PC-3 (cell line): ENCODE measurements around the gene KLHL11. TPM values are rescaled to one million over a fixed set of nuclear protein-coding genes. Genes with fewer than 3 reads are reported as not detected.

ENCODE experiments used
- ATAC-seq: fragments of 200-7000 bp; cut with Tn5 transposase; 2 replicates; pipeline ENCODE4 v1.9.1; 2020; ENCODE audit warnings: mild to moderate bottlenecking, moderate library complexity
- BruUV-seq: library from RNA; stranded (reverse); fragments of 400-500 nt; replicated peaks from 2 replicates; lab custom pipeline; 2021; lab: Mats Ljungman, UMichigan
- CTCF ChIA-PET: fragments of 300-600 bp; sonication (Branson Sonifier 250); formaldehyde crosslinking; loops from one replicate; lab custom pipeline; 2022; ENCODE audit warnings: antibody characterized with exemption; lab: Charles Lee
- POLR2A ChIA-PET: fragments of 300-600 bp; sonication (Branson Sonifier 250); formaldehyde crosslinking; loops from one replicate; lab custom pipeline; 2022; ENCODE audit warnings: antibody characterized with exemption; ENCODE audit not compliant: unreplicated experiment; lab: Charles Lee
- DNase-seq: peaks from one replicate; pipeline ENCODE4 v3.0.0-alpha.2; 2015
- H2AFZ ChIP-seq: fragments of 300-600 bp; sonication (generic); 2 replicates; pipeline ENCODE4 v1.6.0; 2016; ENCODE audit warnings: antibody characterized with exemption, low read length
- H3F3A ChIP-seq: fragments of 300-600 bp; sonication (generic); one replicate; pipeline ENCODE4 v1.6.0; 2017; ENCODE audit warnings: antibody characterized with exemption, low read length, control low read depth, mild to moderate bottlenecking; ENCODE audit not compliant: unreplicated experiment
- H3K27ac ChIP-seq: fragments of 300-600 bp; sonication (generic); 2 replicates; pipeline ENCODE4 v1.5.1; 2016; ENCODE audit warnings: mild to moderate bottlenecking, low read length
- H3K27me3 ChIP-seq: fragments of 300-600 bp; sonication (generic); 2 replicates; pipeline ENCODE4 v1.6.1; 2016; ENCODE audit warnings: low read length, mixed read lengths
- H3K36me3 ChIP-seq: fragments of 300-600 bp; sonication (generic); 2 replicates; pipeline ENCODE4 v1.6.1; 2016; ENCODE audit warnings: low read depth, mixed run types, low read length, mixed read lengths
- H3K4me1 ChIP-seq: fragments of 300-600 bp; sonication (generic); 2 replicates; pipeline ENCODE4 v1.5.1; 2016; ENCODE audit warnings: low read length; ENCODE audit not compliant: insufficient read depth
- H3K4me2 ChIP-seq: fragments of 300-600 bp; sonication (generic); 2 replicates; pipeline ENCODE4 v1.6.0; 2016; ENCODE audit warnings: low read length
- H3K4me3 ChIP-seq: fragments of 300-600 bp; sonication (generic); 2 replicates; pipeline ENCODE4 v1.5.1; 2016; ENCODE audit warnings: mild to moderate bottlenecking, low read length, mixed read lengths
- H3K79me2 ChIP-seq: fragments of 300-600 bp; sonication (generic); 2 replicates; pipeline ENCODE4 v1.6.1; 2017; ENCODE audit warnings: low read length, mixed read lengths
- H3K9ac ChIP-seq: fragments of 300-600 bp; sonication (generic); 2 replicates; pipeline ENCODE4 v1.6.0; 2016; ENCODE audit warnings: mild to moderate bottlenecking, low read length
- H3K9me2 ChIP-seq: fragments of 300-600 bp; sonication (generic); replicated peaks from 2 replicates; pipeline ENCODE4 v1.6.1; 2016; ENCODE audit warnings: mixed run types, low read length, mixed read lengths
- H3K9me3 ChIP-seq: fragments of 300-600 bp; sonication (generic); 2 replicates; pipeline ENCODE4 v1.6.1; 2016; ENCODE audit warnings: low read length, mixed read lengths
- H4K20me1 ChIP-seq: fragments of 300-600 bp; sonication (generic); 2 replicates; pipeline ENCODE4 v1.6.1; 2016; ENCODE audit warnings: low read length, mixed read lengths
- EZH2 ChIP-seq: fragments of 300-600 bp; sonication (generic); IDR thresholded peaks from one replicate; pipeline ENCODE4 v1.6.1; 2017; ENCODE audit warnings: antibody characterized with exemption, mild to moderate bottlenecking, low read length; ENCODE audit not compliant: unreplicated experiment
- EZH2phosphoT487 ChIP-seq: fragments of 300-600 bp; sonication (generic); IDR thresholded peaks from 2 replicates; pipeline ENCODE4 v1.6.1; 2018; ENCODE audit warnings: mild to moderate bottlenecking, antibody characterized with exemption, low read length, borderline replicate concordance
- intact Hi-C: fragments of 100-400 bp; cut with micrococcal nuclease; formaldehyde crosslinking; loops from 2 replicates; pipeline ENCODE4 v1.9.0; 2023
- total RNA-seq: library from RNA; depleted of rRNA; stranded (reverse); fragments of >200 nt; gene quantifications from 2 replicates; pipeline ENCODE4 v1.2.3, GENCODE V29; 2014
- TF ChIP-seq, protein P1 (sequence below): fragments of 300-600 bp; sonication (generic); conservative IDR thresholded peaks from 2 replicates; pipeline ENCODE4 v1.5.1; 2017; ENCODE audit warnings: antibody characterized with exemption, low read depth, mild to moderate bottlenecking, low read length

The KLHL11 gene
- total RNA-seq, 1 experiment from 2014 or later = 19.9 TPM

DNA sequence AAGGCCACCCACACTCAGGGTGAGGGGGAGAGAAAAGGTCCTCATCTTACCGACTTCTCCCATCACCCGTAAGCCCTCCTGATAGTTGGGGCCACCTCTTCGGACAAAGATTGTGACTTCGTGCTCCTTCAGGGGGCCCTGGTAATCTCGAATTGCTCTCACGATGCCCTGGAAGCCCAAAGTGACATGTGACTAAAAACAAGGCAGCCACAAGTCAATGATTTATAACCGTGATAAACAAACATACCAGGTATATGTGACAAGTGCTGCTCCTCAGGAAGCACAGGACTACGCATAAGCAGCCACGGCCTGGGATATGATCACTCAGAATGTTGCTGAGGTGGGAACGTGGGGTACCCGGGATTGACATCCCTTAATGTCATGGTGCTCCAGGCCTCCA lies 36.4 kb upstream of the KLHL11 start:
- ChIA-PET CTCF (no interaction called here), POLR2A (interaction anchor here (0.6 kb wide), 2 partner anchors 15 to 175 kb away, joined by 3 to 4 read pairs; no protein-coding TSS in a partner anchor)
- Histone ChIP-seq H3K27ac (no peak overlapping the region), H3K36me3 (peaks cover 37% of the 10 kb centered on the region), H3K4me1 (no peaks in the 10 kb centered on the region), H4K20me1 (no peaks in the 10 kb centered on the region), H2AFZ (no peak overlapping the region), H3K27me3 (no peaks in the 10 kb centered on the region), H3K4me2 (no peak overlapping the region), H3K9me2 (no peaks in the 10 kb centered on the region), H3K9ac (no peak overlapping the region), H3K4me3 (no peak overlapping the region), H3F3A (no peaks in the 10 kb centered on the region), H3K79me2 (no peaks in the 10 kb centered on the region), H3K9me3 (no peaks in the 10 kb centered on the region)
- intact Hi-C loops = no loop called here
- BruUV-seq = no TSS peak
- ATAC-seq (no peak), DNase-seq (no peak)
- no peak for TF ChIP-seq EZH2phosphoT487
- TF ChIP-seq, protein P1, sequence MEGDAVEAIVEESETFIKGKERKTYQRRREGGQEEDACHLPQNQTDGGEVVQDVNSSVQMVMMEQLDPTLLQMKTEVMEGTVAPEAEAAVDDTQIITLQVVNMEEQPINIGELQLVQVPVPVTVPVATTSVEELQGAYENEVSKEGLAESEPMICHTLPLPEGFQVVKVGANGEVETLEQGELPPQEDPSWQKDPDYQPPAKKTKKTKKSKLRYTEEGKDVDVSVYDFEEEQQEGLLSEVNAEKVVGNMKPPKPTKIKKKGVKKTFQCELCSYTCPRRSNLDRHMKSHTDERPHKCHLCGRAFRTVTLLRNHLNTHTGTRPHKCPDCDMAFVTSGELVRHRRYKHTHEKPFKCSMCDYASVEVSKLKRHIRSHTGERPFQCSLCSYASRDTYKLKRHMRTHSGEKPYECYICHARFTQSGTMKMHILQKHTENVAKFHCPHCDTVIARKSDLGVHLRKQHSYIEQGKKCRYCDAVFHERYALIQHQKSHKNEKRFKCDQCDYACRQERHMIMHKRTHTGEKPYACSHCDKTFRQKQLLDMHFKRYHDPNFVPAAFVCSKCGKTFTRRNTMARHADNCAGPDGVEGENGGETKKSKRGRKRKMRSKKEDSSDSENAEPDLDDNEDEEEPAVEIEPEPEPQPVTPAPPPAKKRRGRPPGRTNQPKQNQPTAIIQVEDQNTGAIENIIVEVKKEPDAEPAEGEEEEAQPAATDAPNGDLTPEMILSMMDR = no peak
- no peak for TF ChIP-seq EZH2

DNA sequence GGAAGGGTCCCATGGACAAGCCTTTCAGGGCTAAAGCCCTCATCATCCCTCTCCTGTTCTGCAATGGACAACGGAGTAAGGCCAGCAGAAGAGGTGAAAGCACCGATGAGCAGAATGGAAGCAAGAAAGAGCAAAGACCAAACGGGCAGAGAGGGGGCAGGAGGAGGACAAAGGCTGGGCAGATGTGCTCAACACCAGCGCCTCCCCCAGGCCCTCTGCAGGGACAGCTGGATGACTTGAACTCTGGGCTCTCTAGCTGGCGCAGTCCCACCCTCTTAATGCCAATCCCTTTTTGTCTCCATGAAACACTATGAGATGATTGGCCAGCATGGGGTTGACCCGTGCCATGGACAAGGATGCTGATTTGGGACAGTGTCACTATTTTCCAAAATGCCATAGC lies 31.5 kb upstream of the KLHL11 start:
- Histone ChIP-seq H3K9me2 (no peaks in the 10 kb centered on the region), H3K4me1 (no peaks in the 10 kb centered on the region), H3F3A (no peaks in the 10 kb centered on the region), H2AFZ (no peak overlapping the region), H3K4me2 (no peak overlapping the region), H3K4me3 (no peak overlapping the region), H3K9me3 (no peaks in the 10 kb centered on the region), H3K79me2 (no peaks in the 10 kb centered on the region), H3K9ac (no peak overlapping the region), H3K36me3 (peaks cover 16% of the 10 kb centered on the region), H3K27me3 (no peaks in the 10 kb centered on the region), H4K20me1 (no peaks in the 10 kb centered on the region), H3K27ac (no peak overlapping the region)
- ATAC-seq (no peak), DNase-seq (no peak)
- BruUV-seq = no TSS peak
- TF ChIP-seq EZH2 = no peak
- TF ChIP-seq, protein P1 = 0 out of 2 replicates have a peak, but pooled peaks have one; percentile 9
- intact Hi-C loops = no loop called here
- ChIA-PET CTCF (no interaction called here), POLR2A (no interaction called here)

DNA sequence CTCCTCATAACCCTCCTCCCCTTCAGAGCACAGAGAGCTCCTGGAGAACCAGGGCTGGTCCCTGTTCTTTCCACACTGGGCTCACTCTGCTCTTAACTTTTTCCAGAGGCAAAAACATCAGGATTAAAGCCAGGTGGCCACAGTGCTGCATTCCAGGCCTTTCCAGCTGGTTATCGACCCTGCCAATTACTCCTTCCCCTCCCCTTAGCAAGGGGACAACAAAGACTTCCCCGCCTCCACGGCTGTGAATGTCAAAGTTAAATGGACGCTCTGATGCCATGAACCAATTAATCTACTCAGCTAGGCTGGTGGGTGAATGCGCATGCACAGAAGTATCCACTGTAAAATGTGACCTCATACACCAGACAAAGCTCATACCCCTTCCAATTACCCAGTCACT lies 30.4 kb upstream of the KLHL11 start:
- ChIA-PET POLR2A (no interaction called here), CTCF (no interaction called here)
- Histone ChIP-seq H3K9ac (no peak overlapping the region), H3K27me3 (no peaks in the 10 kb centered on the region), H3K4me3 (no peak overlapping the region), H3K36me3 (peaks cover 21% of the 10 kb centered on the region), H3F3A (no peaks in the 10 kb centered on the region), H3K79me2 (no peaks in the 10 kb centered on the region), H2AFZ (no peak overlapping the region), H3K4me1 (no peaks in the 10 kb centered on the region), H4K20me1 (no peaks in the 10 kb centered on the region), H3K9me3 (no peaks in the 10 kb centered on the region), H3K4me2 (no peak overlapping the region), H3K27ac (no peak overlapping the region), H3K9me2 (no peaks in the 10 kb centered on the region)
- no TSS peak for BruUV-seq
- TF ChIP-seq EZH2 = no peak
- TF ChIP-seq EZH2phosphoT487 = no peak
- TF ChIP-seq, protein P1 = no peak
- intact Hi-C loops = no loop called here
- DNase-seq (no peak), ATAC-seq (no peak)
